Activated CD4-positive, alpha-beta memory T cell treated with anti-CD3 and anti-CD28 coated beads for 36 hours (primary cell): ENCODE results near the gene TMEM196. TPM values are rescaled to one million over a fixed set of nuclear protein-coding genes. Genes with fewer than 3 reads are reported as not detected.

ENCODE experiments used
- CTCF ChIA-PET: fragments of 350-600 bp; sonication (Branson Sonifier 250); formaldehyde crosslinking; loops from one replicate; lab custom pipeline; 2021; ENCODE audit warnings: antibody characterized with exemption, inconsistent platforms; lab: Charles Lee
- POLR2A ChIA-PET: fragments of 350-600 bp; sonication (Branson Sonifier 250); formaldehyde crosslinking; loops from one replicate; lab custom pipeline; 2021; ENCODE audit warnings: antibody characterized with exemption; lab: Charles Lee
- DNase-seq: peaks from one replicate; pipeline ENCODE4 v3.0.0-alpha.2; 2020
- H3K27ac Mint-ChIP-seq: one replicate; pipeline ENCODE4 v1.8.0; 2021; ENCODE audit warnings: mixed read lengths
- H3K27me3 Mint-ChIP-seq: one replicate; pipeline ENCODE4 v1.8.0; 2021; ENCODE audit warnings: mixed read lengths
- H3K36me3 Mint-ChIP-seq: one replicate; pipeline ENCODE4 v1.8.0; 2021; ENCODE audit warnings: mixed read lengths
- H3K4me1 Mint-ChIP-seq: one replicate; pipeline ENCODE4 v1.8.0; 2021; ENCODE audit warnings: low read depth, mixed read lengths
- H3K4me3 Mint-ChIP-seq: one replicate; pipeline ENCODE4 v1.8.0; 2021; ENCODE audit warnings: mild to moderate bottlenecking, mixed read lengths
- H3K9me3 Mint-ChIP-seq: one replicate; pipeline ENCODE4 v1.8.0; 2021; ENCODE audit warnings: mixed read lengths
- intact Hi-C: fragments of 100-400 bp; cut with micrococcal nuclease; formaldehyde crosslinking; loops from one replicate; pipeline ENCODE4 v1.15.1; 2023
- total RNA-seq, 2 experiments: library from RNA; stranded (reverse); gene quantifications; one replicate each; pipeline ENCODE4 v1.2.3, GENCODE V29; 2021

Gene TMEM196
- total RNA-seq = not detected

DNA sequence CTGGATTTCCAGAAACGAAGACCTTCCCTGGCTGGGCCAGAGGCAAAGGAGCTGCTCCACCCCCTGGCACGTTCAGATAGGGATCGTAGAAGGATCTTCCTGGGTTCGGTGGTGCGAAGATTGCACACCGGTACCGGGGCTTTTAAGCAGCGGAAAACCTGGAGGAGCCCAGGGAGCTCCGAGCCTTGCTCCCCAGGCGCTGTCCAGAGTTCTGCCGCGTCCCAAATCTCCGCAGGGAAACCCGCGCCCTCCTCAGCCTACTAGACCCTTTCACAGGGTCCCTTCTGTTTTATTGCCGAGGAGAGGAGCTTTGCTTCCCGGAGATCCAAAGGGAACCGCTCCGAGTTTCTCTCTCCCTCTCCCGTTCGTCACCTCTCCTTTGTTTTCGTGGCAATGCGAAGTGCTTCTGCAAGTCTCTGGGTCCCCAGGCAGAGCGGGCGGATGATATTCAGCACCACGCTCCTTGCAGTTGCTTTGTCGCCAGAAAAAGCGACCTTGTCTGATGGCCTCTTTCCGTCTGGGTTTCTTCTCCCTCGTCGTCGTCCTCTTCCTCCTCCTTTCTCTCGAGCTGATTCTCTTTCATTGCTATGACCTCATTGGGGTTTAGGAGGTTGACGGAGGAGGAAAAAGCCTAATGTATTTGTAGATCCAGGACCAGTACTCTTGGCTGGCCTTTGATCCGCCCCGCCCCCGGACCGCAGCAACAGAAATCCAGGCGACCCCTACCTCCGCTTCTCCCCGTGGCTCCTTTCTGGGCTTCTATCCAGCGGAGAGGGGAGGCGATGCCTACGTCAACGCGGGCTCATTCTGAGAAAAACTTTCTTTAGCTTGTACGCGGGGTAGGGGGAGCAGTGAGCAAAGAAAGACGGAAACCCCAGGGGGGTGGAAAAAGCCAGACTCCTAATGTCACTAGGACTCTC lies at the start of gene TMEM196:
Gene TMEM196 (minus strand): TSS at position 777 of the 920 bp plus-strand sequence. CDS start 921 bp downstream, outside the sequence.
- intact Hi-C loops = no loop called here
- ChIA-PET POLR2A (no interaction called here), CTCF (interaction anchor here (0.6 to 1.4 kb wide), 2 partner anchors 18 to 59 kb away, joined by 3 to 5 read pairs; no protein-coding TSS in a partner anchor)
- Mint-ChIP-seq H3K27ac (no peak within 1 kb of the TSS), H3K9me3 (no peaks in the 10 kb centered on the region), H3K4me3 (no peak within 1 kb of the TSS), H3K4me1 (peaks cover 13% of the 10 kb centered on the region), H3K27me3 (peaks cover 27% of the 10 kb centered on the region), H3K36me3 (no peaks in the 10 kb centered on the region)
- DNase-seq = no peak

DNA sequence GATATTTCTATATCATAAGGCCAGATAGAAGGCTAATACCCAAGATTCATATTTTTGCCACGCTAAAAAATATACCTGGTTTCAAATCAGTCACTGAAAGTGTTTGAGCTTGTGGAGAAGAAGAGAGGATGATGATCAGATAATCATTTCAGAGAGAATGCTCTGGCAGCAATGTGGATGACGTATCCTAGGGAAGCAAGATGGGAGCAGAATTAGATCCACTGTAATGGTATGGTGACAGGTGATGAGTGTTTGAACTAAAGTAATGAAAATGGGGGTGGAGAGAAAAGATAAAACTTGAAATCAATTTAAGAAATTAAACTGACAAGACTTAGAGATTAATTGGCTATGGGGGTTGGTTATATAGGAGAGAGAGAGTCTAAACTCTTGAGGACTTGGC lies 42.7 kb upstream of the TMEM196 start:
- H3K4me1 Mint-ChIP-seq = no peaks in the 10 kb centered on the region
- no peak for DNase-seq
- no peak overlapping the region for H3K27ac Mint-ChIP-seq
- intact Hi-C loops = no loop called here
- H3K36me3 Mint-ChIP-seq = no peaks in the 10 kb centered on the region
- no peaks in the 10 kb centered on the region for H3K27me3 Mint-ChIP-seq
- ChIA-PET CTCF (no interaction called here), POLR2A (no interaction called here)
- H3K9me3 Mint-ChIP-seq = peaks cover 2% of the 10 kb centered on the region
- no peak overlapping the region for H3K4me3 Mint-ChIP-seq

DNA sequence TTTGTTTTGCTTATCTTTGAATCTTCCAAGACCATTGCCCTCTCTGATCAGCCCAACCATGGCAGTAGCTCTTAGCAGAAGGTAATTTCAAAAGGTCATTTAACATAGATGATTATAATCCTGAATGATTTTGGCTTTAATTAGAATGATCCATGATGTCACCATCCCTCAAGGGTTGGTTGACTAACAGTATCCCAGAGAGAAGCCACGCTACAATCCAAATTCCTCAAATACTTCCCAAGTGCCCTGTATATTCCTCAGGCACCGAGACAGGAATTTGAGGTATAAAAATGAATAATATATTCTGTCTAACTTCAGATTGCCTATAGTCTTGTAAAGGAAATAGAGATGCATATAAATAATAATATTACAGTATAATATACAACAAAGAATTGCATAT lies 42.1 kb upstream of the TMEM196 start:
- Mint-ChIP-seq H3K36me3 (no peaks in the 10 kb centered on the region), H3K27me3 (no peaks in the 10 kb centered on the region), H3K27ac (no peak overlapping the region), H3K9me3 (peaks cover 2% of the 10 kb centered on the region), H3K4me1 (no peaks in the 10 kb centered on the region), H3K4me3 (no peak overlapping the region)
- ChIA-PET CTCF (no interaction called here), POLR2A (no interaction called here)
- intact Hi-C loops = no loop called here
- no peak for DNase-seq

DNA sequence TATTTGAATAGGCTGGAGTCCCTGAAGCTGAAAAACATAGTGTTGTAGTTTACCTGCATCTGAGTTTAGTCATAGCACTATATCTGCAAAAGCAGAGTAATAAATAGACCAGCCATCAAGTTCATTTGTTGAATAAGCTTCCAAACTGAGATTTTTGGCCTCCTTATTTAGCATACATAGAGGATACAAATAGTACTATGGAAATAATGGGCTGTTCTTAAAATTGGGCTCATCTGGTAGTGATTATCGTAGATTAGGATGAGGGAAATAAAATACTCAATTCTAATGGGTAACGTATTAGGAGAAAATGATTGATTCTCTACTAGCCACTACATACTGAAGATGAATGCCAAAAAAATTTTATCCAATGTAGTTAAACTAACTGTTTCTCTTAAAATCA lies 41.4 kb upstream of the TMEM196 start:
- intact Hi-C loops = no loop called here
- Mint-ChIP-seq H3K27ac (no peak overlapping the region), H3K4me1 (no peaks in the 10 kb centered on the region), H3K36me3 (no peaks in the 10 kb centered on the region), H3K27me3 (no peaks in the 10 kb centered on the region), H3K9me3 (no peaks in the 10 kb centered on the region), H3K4me3 (no peak overlapping the region)
- ChIA-PET CTCF (no interaction called here), POLR2A (no interaction called here)
- DNase-seq = no peak

DNA sequence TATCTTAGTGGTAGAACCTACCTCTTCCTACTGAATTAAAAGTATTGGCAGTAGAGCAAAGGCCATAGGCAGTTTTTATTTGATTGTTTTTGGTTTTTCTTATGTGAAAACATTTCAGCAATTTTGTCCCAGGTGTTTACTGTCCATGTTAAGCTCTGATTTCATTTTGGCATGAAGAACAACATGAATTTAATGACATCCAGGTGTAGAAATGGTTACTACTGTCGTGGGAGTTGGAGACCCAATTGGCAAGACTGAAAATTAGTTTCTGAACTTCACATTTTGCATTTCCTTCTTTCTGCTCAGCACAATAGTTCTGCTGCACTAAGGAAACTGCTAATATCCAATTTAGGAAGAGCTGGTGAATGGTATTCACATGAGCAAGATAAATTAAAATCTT lies 38.0 kb upstream of the TMEM196 start:
- POLR2A ChIA-PET = no interaction called here
- no peak for DNase-seq
- CTCF ChIA-PET = no interaction called here
- no peaks in the 10 kb centered on the region for H3K36me3 Mint-ChIP-seq
- intact Hi-C loops = no loop called here
- H3K4me1 Mint-ChIP-seq = no peaks in the 10 kb centered on the region
- H3K9me3 Mint-ChIP-seq = no peaks in the 10 kb centered on the region
- H3K27me3 Mint-ChIP-seq = no peaks in the 10 kb centered on the region
- H3K4me3 Mint-ChIP-seq = no peak overlapping the region
- H3K27ac Mint-ChIP-seq = no peak overlapping the region

DNA sequence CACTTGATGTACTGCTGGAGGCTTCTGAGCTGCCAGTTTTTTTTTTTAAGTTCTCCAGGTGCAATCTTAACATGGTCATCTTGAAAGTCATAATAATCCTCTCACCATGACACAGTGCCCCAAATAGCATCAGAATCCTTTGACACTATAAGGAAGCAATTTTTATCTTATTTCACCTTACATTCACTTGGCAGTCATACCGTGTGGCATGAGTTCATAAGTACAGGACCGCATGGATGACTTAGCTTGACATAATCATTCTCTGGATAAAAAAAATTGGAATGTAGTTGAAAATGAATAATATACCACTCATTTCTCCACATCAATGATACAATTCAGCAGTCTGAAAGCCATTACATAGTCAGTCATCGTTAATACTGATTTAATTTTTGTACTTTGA lies 25.6 kb upstream of the TMEM196 start:
- intact Hi-C loops = no loop called here
- Mint-ChIP-seq H3K36me3 (no peaks in the 10 kb centered on the region), H3K27ac (no peak overlapping the region), H3K9me3 (no peaks in the 10 kb centered on the region), H3K27me3 (no peaks in the 10 kb centered on the region), H3K4me1 (no peaks in the 10 kb centered on the region), H3K4me3 (no peak overlapping the region)
- CTCF ChIA-PET = no interaction called here
- no peak for DNase-seq
- POLR2A ChIA-PET = no interaction called here

DNA sequence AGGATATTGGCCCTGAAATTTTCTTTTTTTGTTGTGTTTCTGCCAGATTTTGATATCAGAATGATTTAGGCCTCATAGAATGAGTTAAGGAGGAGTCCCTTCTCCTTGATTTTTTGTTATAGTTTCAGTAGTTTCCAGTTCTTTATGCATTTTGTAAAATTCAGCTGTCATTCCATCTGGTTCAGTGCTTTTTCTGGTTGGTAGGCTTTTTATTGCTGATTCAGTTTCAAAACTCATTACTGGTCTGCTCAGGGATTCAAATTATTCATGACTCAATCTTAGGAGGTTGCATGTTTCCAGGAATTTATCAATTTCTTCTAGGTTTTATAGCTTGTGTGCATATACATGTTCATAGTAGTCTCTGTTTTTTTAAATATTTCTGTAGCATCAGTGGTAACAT lies 10.1 kb upstream of the TMEM196 start:
- Mint-ChIP-seq H3K4me1 (no peaks in the 10 kb centered on the region), H3K27ac (no peak overlapping the region), H3K36me3 (no peaks in the 10 kb centered on the region), H3K9me3 (peaks cover 5% of the 10 kb centered on the region), H3K4me3 (no peak overlapping the region), H3K27me3 (peaks cover 3% of the 10 kb centered on the region)
- intact Hi-C loops = no loop called here
- POLR2A ChIA-PET = no interaction called here
- DNase-seq = no peak
- CTCF ChIA-PET = no interaction called here

DNA sequence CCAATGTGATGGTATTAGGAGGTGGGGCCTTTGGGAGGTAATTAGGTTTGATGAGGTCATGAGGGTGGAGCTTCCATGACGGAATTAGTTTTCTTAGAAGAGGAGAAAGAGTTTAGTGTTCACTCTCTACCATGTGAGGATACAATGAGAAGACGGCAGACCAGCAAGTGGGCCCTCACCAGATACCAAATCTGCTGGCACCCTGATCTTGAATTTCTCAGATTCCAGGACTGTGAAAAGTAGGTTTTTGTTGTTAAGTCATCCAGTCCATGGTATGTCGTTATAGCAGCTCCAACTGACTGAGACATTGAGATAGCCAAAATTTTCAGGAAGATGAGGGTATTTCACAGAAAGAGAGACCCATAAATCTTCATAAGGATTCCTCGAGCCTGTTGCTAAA lies 3.6 kb upstream of the TMEM196 start:
- Mint-ChIP-seq H3K9me3 (no peaks in the 10 kb centered on the region), H3K4me3 (no peak overlapping the region), H3K36me3 (no peaks in the 10 kb centered on the region), H3K4me1 (peaks cover 12% of the 10 kb centered on the region), H3K27ac (no peak overlapping the region), H3K27me3 (peaks cover 26% of the 10 kb centered on the region)
- CTCF ChIA-PET = no interaction called here
- intact Hi-C loops = no loop called here
- DNase-seq = no peak
- POLR2A ChIA-PET = no interaction called here

DNA sequence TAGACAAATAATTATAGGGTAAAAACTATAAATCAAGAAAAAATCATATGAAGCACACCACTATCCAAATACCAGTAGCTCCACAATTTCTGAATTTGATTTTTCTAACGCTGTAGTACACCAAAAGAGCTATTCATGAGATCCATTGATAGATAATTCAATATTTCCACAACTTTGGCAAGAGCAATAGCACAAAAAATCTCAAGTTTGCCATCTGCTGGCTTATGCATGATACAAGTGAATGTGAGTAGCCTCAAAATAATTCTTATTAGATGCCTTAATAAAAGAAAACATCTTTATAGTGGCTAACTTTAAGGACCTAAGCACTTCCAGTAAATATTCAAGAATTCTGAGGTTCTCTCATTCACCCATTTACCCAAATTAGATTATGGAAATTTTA lies 2.2 kb upstream of the TMEM196 start:
- peaks cover 24% of the 10 kb centered on the region for H3K27me3 Mint-ChIP-seq
- intact Hi-C loops = no loop called here
- no peaks in the 10 kb centered on the region for H3K36me3 Mint-ChIP-seq
- ChIA-PET POLR2A (no interaction called here), CTCF (no interaction called here)
- no peak overlapping the region for H3K4me3 Mint-ChIP-seq
- H3K9me3 Mint-ChIP-seq = no peaks in the 10 kb centered on the region
- peaks cover 13% of the 10 kb centered on the region for H3K4me1 Mint-ChIP-seq
- no peak overlapping the region for H3K27ac Mint-ChIP-seq
- no peak for DNase-seq

DNA sequence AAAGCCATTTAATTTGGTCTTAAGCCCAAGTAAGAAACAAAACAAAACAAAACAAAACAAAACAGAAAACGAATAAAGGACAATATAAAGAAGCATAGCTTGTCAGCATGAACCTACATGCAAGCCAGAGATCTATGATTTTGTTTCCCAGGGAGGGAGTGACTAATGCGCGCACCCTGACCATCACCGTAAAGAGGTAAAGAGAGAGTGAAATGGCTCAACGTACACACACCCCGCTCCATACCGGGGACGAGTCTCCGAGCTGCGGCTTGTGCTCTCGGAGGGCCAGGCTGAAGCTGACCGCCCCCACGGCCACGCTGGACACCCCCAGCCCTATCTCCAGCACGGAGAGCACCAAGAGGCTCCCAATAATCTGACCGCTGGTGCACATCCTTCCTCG lies 1.1 kb downstream of the TMEM196 start:
- H3K27me3 Mint-ChIP-seq = peaks cover 26% of the 10 kb centered on the region
- no peaks in the 10 kb centered on the region for H3K36me3 Mint-ChIP-seq
- H3K4me3 Mint-ChIP-seq = no peak overlapping the region
- DNase-seq = no peak
- intact Hi-C loops = no loop called here
- H3K27ac Mint-ChIP-seq = no peak overlapping the region
- peaks cover 13% of the 10 kb centered on the region for H3K4me1 Mint-ChIP-seq
- ChIA-PET POLR2A (no interaction called here), CTCF (no interaction called here)
- H3K9me3 Mint-ChIP-seq = no peaks in the 10 kb centered on the region

DNA sequence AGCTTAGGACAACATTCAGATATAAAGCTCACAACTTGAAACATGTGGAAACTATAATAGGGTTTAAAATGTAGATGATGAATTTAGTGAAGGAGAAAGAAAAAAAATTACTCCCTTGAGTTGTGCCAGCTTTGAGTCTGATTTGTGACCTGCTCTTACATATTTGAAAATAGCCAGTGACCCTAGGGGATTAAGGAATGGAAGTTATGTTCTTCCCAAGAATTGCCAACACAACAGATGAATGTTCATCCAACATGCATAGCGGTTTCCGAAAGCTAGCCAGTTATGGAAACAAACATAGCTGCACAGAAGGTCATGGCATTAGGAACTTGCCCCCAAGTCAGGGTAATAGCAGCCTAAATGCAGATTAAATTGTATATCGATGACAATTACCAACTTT lies 10.8 kb downstream of the TMEM196 start:
- Mint-ChIP-seq H3K4me3 (no peak overlapping the region), H3K4me1 (no peaks in the 10 kb centered on the region), H3K27me3 (no peaks in the 10 kb centered on the region), H3K9me3 (no peaks in the 10 kb centered on the region), H3K36me3 (no peaks in the 10 kb centered on the region), H3K27ac (no peak overlapping the region)
- CTCF ChIA-PET = interaction anchor here (1.8 kb wide), 1 partner anchor 8 kb away, joined by 6 read pairs; no protein-coding TSS in a partner anchor
- POLR2A ChIA-PET = no interaction called here
- intact Hi-C loops = no loop called here
- no peak for DNase-seq

DNA sequence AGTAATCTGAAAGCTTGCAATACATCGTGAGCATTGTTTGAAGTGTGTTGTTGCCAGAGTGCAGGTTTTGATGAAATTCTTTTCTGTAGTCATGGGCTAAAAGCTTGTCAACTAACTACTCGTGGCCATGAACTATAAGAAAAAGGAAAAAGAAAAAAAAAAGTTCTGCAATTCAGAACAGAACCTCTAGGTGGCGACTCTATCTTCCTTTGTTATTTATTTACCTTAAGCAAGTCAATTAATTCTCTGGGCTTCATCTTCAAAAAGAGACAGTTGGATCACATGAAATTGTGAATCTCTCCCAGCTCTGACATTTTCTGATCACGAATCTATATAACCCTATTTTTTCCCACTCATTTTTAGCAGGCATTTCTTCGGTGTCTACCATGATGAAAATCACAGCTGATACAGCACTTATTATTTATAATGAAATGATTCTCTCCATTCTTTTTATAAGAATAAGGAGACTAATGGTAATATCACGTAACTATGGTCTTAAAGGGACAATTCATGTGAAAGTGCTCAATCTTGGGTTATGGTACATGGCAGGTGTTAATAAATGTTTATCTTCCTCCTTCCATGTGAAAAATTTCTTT lies 18.8 kb downstream of the TMEM196 start:
- no peaks in the 10 kb centered on the region for H3K36me3 Mint-ChIP-seq
- ChIA-PET CTCF (interaction anchor here (0.6 to 2.1 kb wide), 16 partner anchors 9 to 1374 kb away, joined by 3 to 16 read pairs (median 3); partner anchors contain the start of gene TMEM196), POLR2A (no interaction called here)
- H3K27ac Mint-ChIP-seq = no peak overlapping the region
- H3K9me3 Mint-ChIP-seq = no peaks in the 10 kb centered on the region
- no peaks in the 10 kb centered on the region for H3K4me1 Mint-ChIP-seq
- no peaks in the 10 kb centered on the region for H3K27me3 Mint-ChIP-seq
- H3K4me3 Mint-ChIP-seq = no peak overlapping the region
- intact Hi-C loops = loop anchor here (1.0 to 10.0 kb wide), 5 partner anchors 358 to 844 kb away; no protein-coding TSS in a partner anchor
- DNase-seq = no peak
